GM12874 (cell line): ENCODE results near the gene HTR6.

Experiments
- TF ChIP-seq, protein P1 (sequence below): IDR thresholded peaks from 2 replicates; pipeline ENCODE4 v1.5.1; 2011; ENCODE audit warnings: low read depth, mild to moderate bottlenecking, control low read depth, low read length, moderate library complexity; ENCODE audit not compliant: insufficient read depth

The HTR6 gene

DNA sequence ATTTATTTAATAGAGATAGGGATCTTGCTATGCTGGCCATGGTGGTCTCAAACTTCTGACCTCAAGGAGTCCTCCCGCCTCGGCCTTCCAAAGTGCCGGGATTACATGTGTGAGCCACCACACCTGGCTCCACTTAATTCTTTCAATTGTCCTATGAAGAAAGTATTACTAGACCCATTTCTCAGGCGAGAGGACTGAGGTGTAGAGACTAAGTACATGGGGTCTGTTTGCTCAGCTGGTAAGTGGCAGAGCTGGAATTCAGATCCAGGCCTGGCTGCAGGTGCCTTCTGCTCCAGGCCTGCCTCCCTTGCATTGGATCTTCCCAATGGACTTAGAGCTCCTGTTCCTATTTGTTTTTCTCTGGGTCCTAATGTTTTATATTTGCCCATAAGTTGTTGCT lies 55.5 kb downstream of the HTR6 start:
- TF ChIP-seq, protein P1, sequence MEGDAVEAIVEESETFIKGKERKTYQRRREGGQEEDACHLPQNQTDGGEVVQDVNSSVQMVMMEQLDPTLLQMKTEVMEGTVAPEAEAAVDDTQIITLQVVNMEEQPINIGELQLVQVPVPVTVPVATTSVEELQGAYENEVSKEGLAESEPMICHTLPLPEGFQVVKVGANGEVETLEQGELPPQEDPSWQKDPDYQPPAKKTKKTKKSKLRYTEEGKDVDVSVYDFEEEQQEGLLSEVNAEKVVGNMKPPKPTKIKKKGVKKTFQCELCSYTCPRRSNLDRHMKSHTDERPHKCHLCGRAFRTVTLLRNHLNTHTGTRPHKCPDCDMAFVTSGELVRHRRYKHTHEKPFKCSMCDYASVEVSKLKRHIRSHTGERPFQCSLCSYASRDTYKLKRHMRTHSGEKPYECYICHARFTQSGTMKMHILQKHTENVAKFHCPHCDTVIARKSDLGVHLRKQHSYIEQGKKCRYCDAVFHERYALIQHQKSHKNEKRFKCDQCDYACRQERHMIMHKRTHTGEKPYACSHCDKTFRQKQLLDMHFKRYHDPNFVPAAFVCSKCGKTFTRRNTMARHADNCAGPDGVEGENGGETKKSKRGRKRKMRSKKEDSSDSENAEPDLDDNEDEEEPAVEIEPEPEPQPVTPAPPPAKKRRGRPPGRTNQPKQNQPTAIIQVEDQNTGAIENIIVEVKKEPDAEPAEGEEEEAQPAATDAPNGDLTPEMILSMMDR, result no peak

DNA sequence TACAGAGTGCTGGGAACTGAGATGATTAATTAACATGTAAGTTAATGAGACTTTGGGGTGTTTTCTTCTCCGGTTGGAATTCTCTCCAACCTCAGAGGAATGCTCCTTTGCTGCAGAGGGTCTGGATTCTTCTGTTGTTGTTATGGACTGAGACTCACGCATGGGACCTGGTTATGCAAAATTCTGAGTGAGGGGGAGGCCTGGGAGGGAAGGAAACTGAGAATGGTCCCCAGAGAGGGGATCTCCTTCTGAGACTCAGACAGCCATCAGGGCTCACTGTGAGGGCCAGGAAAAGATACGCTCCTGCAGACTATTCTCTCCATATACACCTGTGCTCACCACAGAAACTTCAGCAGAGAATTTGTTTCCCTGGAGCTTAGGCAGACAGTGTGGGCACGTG lies 56.3 kb downstream of the HTR6 start:
- TF ChIP-seq, protein P1, result no peak

DNA sequence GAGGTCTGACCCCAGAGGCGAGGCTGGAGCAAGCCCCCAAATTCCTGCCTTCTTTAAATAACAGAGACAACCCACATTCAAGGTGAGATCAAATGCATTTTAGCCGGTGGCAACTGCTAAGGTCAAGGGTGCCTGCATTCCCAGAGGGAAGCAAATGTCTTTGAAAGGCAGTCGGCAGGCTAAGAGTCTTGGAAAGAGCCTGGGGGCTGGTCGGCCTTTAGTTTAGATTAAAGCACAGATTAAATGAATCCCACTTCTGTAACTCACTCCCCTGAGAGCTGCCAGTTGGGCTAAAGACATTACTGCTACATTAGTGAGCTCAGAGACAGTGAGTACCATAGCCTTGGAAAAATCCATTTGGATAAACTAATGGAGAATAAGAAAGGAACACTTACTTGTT lies 59.2 kb downstream of the HTR6 start:
- TF ChIP-seq, protein P1, result no peak

DNA sequence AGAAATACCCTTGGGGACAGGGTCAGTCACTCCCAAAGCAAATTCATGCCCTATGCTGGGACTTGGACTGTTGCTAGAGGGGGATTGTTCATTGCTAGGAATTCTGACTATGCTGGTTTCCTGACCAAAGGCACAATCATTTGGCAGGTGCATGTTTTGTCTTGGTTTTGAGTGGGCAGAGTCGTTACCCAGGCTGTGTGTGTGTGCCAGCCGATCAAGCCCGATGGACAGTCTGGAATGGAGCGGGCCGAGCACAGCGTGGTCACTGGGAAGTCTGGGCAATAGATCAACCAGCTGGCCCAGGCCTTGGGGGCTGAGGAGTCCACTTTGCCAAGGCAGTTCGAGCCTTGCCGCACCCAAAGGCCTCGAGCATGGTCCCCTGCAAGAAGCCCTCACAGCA lies 60.9 kb downstream of the HTR6 start:
- TF ChIP-seq, protein P1, result no peak

DNA sequence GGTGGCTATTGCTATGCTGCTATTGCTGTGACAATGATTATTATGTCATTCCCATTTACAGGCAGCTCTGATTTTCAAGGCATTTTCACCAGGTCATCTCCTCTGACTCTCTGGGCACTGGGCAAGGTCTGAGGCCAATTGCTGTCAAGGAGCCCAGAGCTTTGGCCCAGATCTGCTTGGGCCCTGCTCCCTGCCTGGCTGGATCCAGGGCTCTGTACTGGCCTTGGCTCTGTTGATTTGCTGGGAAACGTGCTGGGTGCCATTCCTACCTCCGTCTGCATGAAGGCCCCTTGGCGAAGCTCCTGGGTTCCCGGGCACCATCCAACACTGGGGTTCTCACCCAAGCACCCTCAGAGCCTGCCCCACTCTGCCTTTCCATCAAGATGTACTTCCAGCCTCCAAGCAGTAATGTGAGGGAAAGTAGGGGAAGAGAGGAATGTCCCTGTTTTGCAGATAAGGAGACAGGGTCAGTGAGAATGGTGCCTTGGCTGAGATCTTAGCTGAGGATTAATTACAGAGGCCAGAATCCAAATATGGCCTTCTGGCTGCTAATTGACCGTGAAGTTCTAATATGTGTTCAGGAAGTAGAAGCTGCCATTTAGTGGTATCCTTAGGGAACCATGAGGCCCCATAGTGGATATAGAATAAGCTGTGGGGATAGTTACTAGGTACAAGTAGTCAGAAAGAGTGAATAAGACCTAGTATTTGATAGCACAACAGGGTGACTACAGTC lies 63.9 kb downstream of the HTR6 start:
- TF ChIP-seq, protein P1, result no peak

DNA sequence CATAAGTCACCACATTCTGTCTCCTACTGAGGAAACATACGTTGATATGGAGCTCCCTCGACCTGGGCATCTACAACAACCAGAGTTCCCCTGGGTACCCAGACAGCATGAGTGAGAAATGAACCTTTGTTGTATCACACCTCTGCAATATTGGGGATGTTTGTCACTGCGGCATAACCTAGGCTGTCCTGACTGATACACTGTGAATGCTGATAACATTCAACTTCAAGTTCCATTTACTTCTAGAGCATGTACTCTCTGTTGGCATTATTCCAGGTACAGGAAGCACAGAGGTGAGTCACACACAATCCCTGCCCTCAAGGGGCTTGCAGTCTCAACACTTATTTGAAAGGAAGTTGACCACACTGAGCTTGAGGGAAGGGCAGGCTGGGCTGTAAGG lies 65.6 kb downstream of the HTR6 start:
- TF ChIP-seq, protein P1, result no peak
